SW480 (cell line): ENCODE measurements around the gene MBD2.
A peak's percentile ranks its signal among the peaks of the same experiment; 100 is the strongest.
"Not testable (repeated sequence)": the region's sequence is repeated elsewhere in the genome, so short reads cannot be mapped to it uniquely, and the experiment has no call there.

Source experiments
- DNase-seq: peaks from one replicate; pipeline ENCODE4 v3.0.0-alpha.2; 2016; ENCODE audit warnings: low spot score

The MBD2 gene

DNA sequence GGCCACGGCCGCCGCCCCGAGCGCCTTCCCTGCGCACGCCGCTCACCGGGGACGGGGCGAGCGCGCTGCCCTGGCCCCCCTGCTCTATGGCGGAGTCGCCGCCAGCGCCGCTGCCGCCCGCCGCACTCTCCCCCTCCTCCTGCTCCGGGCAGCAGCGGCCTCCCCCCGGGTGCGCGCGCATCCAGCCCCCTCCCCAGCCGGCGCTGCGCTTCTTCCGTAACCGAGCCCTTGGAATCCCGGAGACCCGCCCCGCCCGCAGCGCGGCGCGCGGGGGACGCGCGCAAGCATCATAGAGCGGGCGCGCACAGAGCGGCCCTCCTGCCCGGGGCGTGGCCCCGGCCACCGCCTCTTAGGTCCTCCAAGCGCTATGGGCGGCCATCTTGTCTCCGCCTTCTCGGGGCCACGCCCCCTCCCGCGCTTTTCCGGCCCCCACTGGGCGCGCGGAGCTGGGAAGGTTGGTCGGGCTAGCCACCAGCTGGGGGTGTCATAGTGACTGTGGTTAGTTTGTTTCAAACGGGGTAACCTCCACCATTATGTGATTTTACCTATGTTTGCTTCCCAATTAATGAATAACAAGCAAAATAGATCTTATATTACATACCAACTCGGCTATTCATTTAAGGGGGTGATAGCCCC lies at the start of gene MBD2:
Gene MBD2, minus strand, starts transcription at position 291 of the 636 bp plus-strand sequence. Its CDS starts 110 bp downstream, at position 181.
- DNase-seq, result peak; percentile 85

GRCh38 chr18:54269893-54270844 lies 45.7 kb upstream of the MBD2 start:
- DNase-seq, result peak; percentile 47

DNA sequence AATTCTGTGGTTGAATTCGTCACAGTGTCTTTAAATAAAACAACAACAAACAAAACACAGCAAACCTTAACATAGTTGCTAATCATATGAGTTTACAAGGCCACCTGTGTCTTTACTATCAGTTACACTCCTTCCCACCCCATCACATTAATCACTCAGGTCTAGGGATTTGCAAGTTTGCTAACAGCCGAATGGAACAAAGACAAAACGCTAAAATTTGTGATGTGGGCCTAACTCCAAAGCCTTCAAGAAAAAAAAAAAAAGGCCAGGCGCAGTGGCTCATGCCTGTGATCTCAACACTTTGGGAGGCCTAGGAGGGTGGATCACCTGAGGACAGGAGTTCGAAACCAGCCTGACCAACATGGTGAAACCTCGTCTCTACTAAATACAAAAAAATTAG lies 44.3 kb upstream of the MBD2 start:
- DNase-seq, result no peak

GRCh38 chr18:54267701-54268100 lies 43.2 kb upstream of the MBD2 start:
- no peak for DNase-seq

DNA sequence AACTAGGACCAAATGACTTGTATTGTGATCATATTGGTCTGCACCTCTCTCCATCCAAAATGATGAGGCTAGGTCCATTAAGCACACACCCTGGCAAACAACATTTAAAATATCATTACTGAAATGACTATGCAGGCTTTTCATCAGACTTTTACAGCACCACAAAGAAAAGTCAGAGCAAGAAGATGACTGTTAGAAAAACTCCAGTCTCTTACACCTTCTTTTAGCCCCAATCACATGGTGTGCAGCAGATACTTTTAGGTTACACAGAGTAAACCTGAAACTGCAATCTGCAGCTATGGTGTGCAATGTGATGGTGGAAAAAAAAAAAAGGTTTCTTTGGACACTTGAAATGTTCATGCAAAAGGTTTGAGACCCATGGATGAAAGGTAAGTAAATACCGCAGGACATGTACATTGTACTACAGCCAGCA lies 39.5 kb upstream of the MBD2 start:
- DNase-seq, result no peak

DNA sequence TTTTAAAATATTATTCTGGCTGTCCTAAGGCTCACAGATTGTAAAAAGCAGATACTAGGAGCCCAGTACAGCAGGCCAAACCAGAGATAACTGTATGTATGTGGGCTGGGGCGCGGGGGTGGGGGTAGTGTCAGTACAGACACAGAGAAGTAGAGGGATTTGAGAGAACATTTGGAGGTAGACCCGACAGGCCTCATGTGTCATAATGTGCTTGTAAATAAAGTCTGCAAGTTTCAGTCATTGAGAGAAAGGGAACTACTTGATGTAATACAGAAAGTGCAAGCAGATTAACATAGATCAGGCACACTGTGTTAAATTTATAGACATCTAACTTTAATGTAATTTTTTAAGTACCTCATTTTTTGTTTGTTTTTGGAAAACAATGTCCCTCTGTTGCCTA lies 37.4 kb upstream of the MBD2 start:
- DNase-seq, result no peak

GRCh38 chr18:54260396-54261072 lies 36.1 kb upstream of the MBD2 start:
- no peak for DNase-seq

DNA sequence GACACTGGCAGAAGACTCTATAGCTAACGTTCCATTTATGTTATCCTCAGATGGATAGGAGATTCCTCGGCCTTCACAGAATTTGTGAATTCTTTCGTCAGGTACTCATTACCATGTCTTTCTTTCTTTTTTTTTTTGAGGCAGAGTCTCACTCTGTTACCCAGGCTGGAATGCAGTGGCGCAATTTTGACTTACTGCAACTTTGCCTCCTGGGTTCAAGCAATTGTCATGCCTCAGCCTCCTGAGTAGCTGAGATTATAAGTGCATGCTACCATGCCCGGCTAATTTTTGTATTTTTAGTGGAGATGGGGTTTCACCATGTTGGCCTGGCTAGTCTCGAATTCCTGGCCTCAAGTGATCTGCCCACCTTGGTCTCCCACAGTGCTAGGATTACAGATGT lies 33.3 kb upstream of the MBD2 start:
- DNase-seq, result not testable (repeated sequence)

DNA sequence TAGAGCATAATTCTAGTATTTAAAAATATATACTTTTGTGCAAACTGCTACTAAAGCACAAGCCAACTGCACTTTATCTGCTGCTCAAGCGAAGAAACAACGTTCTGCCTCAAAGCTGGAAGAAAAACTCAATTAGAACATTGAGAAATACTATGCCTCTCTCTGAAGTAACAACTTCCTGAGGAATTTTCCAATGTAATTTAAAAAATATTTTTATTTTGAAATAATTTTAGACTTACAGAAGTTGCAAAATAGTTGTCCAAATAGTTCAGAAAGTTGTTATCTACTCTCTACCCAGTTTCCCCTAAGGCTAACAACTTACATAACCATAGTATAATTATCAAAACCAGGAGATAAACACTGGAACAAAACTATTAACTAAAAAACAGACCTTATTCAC lies 32.5 kb upstream of the MBD2 start:
- no peak for DNase-seq

- DNase-seq, result no peak
Measured at GRCh38 chr18:54255141-54255540, 30.7 kb upstream of the MBD2 start.

DNA sequence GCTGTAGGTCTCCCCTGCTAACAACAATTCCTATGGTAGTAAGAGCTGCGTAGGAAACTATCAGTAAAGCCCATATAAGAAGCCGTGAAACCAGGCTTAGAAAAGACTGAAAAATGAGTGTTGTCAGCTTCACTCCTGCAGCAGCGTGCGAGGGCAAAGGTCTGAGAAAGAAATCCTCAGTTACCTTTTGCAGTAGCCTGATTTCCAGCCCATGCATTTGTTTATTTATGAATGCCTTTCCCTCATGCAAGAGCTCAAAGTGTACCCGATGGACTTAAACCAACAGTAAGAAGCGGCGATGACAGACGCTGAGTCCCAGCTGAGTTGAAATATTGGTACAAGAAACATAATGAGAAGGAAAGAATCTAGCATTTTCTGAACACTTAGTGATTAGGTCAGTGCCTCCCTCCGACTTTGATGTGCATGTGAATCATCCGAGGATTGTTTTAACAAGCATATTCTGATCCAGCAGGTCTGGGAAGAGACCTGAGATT lies 29.8 kb upstream of the MBD2 start:
- peak; percentile 41 for DNase-seq

GRCh38 chr18:54251606-54252390 lies 27.3 kb upstream of the MBD2 start:
- DNase-seq, result no peak

DNA sequence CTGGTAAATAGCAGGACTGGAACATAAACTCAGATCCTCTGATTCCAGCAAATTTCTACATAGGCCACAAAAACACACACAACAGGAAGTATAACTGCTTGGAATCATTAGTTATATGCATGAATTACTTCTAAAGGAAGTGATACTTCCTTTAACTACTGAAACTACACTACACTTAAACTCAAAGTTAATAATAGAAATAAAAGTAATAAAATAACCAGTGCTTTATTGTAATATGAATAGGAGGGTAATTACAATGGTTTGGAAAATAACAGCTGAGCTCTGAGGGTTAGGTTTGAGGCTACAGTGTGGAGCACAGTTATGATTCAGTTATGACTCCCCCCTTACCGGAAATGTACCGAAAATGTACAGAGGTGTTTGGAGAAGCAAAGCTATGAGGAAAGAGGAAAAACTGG lies 26.4 kb upstream of the MBD2 start:
- DNase-seq, result no peak

DNA sequence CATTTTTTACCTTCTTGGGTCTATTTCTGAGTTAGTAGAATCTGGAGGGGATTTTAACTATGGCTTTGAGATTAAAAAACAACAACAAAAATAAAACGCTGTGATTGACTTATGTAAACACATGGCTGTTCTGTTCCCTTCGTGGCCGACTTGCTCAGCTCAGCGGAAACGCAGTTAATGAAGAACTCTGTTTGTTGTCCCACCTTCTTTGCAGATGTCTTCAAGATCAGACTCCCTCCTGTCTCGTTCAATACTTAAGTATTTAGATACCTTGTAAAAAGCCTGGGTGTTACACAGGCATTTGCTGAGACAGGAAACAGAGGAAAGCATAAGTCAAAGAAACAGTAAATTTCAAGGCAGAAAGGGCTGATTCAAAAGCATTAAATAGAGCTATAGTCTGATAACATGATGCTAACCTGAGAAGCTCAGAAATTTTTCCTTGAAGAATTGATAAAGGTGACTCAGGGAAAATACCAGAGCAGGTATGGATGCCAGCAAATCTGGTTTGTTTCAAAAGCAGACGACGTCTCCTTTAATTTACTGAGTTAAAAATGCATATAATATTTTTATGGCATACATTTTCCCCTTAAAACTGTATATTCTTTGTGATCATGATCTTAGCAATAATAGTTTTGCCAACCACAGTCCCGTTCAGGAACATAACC lies 23.2 kb upstream of the MBD2 start:
- DNase-seq, result no peak

DNA sequence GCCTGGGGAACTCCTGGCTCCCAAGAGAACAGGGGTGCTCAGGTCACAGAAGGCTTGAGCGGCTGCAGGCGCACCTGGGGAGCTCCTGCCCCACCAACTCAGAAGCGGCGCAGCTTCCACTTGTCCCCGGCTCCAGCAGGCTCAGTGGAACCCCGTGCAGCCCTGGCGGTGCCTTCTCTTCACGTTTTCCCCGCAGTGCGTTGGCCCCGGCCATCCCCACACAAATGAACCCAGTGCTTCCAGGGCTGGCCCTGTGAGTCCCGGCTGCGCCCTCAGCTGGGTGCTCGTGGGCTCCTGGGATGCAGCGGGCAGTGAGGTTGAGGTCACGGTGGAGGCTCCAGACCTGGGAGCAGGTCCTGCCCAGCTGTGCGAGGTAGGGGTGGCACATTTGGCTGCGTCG lies 17.9 kb upstream of the MBD2 start:
- DNase-seq, result no peak

DNA sequence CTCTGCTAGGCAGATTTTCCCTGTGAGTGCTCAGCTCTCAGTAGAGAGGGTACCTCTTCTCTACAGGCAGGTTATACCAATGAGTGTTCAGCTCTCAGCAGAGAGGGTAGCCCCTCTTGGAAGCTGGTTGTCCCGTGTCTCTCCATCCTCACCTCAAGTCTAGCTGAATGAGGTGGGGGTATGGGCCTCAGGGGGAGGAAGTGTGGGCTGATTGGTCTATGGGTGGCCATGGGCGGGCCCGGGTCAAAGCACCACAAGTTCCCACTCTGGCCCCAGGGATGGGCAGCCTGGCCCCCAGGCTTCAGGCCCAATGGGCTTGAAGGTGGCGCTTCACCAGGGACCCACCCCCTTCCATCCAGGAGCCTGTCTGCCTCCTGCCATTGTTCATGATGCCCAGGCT lies 17.0 kb upstream of the MBD2 start:
- DNase-seq, result no peak

- no peak for DNase-seq
Measured at GRCh38 chr18:54240629-54241107, 16.2 kb upstream of the MBD2 start.

GRCh38 chr18:54239601-54240000 lies 15.1 kb upstream of the MBD2 start:
- DNase-seq, result no peak

DNA sequence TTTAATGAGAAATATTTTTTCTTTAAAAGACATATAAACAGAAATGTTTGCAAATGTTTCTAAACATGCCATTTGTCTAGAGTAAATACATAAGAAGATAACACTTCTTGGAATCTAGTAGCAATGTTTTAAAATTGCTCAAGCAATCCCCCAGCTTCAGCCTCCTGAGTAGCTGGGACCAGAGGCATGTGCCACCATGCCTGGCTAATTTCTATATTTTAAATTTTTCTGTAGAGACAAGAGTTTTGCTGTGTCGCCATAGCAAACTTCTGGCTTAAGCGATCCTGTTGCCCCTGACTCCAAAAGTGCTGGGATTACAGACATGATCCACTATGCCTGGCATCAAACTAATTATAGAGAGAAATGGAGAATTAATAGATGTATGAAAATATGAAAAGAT lies 14.6 kb upstream of the MBD2 start:
- no peak for DNase-seq

GRCh38 chr18:54238173-54238936 lies 13.9 kb upstream of the MBD2 start:
- DNase-seq, result no peak
